Middle frontal gyrus (tissue), 1 donor: ENCODE measurements around the gene EXTL2.
A peak's percentile ranks its signal among the peaks of the same experiment; 100 is the strongest.
"Not testable (repeated sequence)": the region's sequence is repeated elsewhere in the genome, so short reads cannot be mapped to it uniquely, and the experiment has no call there.

ENCODE experiments used
- DNase-seq: peaks from one replicate; pipeline ENCODE4 v3.0.0-alpha.2; 2015; ENCODE audit warnings: low spot score; ENCODE audit errors: extremely low spot score

EXTL2 gene

DNA sequence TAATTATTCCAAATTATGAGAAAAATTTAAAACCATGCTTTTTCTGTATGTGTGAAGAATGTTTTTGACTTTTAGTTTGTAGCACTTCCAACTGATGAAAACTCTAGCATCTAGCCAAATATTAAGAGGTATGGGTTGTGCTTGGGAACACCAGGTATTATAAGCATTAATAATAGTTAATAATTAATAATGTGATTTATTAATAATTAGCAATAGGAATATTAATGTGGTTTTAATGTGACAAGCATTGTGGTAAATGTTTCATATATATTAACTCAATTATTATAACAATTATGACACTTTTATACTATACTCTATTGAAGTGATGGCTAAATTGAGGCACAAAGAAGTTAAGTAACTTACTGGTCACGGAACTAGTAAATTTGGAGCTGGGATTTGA, 9.1 kb upstream of the EXTL2 start:
- no peak for DNase-seq

- DNase-seq: no peak
These were observed 7.7 kb upstream of the EXTL2 start for GRCh38 chr1:100902365-100902764.

DNA sequence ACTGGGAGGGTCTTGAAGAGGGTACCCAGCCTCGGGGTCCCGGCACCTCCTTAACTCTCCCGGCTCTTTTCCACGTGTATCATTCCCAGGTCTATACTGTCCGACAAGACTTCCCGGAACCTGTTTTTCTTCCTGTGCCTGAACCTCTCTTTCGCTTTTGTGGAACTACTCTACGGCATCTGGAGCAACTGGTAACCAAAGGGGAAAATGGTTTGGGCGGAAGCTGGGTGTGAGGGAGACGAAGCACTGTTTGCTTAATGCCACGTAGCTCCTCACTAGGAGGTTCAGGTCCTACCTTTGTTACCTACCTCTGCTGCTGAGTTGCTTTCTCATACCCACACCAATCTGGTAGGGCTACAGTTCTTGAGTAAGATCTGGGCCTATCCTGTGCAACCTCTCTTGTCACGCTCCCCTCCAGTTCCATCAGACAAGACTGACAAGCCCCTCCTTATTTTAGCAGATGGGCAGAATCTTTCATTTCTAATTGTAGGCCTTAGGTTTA, 1.9 kb upstream of the EXTL2 start:
- no peak for DNase-seq

DNA sequence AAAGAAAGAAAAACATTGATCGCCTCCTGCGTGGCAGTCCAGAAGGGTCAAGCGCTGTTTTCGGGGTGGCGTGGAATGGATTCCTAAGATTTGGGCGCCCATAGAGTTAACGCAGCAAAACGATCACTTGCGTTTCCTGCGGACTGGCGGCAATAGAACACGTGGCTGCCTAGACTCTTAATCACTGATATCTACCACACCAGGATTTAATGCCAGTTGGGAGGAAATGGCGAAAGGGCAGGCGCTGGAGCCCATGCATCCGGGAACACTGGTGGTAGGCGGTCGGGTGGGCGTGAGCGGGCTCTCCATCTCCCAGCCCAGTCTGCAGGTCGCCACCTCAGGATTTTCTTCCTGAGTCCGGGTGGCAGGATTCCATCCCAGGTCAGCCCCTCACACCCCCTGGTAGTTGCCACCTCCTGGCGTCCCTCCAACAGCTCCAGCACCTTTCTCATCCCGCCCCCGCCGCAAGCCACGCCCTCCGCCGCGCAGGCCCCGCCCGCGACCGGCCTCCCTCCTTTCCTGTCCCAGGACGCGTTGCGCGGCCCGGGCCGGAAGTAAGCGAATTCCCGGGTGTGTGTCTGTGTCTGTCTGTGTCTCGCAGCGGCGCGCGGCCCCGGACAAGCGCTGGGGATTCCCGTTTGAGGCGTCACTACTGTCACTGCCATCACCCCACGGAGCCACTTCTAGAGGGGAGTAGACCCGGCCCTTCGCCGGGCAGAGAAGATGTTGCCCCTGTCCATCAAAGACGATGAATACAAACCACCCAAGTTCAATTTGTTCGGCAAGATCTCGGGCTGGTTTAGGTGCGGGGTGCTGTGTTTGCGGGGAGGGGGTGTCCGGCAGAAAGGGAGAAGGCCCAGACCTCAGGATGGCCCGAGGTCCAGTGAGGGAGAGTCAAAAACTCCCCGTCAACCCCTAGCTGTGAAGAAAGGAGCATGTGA, 1.2 kb upstream of the EXTL2 start, which contains the start of gene SLC30A7:
Gene SLC30A7 (plus strand): TSS at position 551 of the 941 bp plus-strand sequence. CDS start 173 bp downstream, at position 724.
- DNase-seq: peak; percentile 81

GRCh38 chr1:100893718-100894117, 924 bp downstream of the EXTL2 start:
- no peak for DNase-seq

DNA sequence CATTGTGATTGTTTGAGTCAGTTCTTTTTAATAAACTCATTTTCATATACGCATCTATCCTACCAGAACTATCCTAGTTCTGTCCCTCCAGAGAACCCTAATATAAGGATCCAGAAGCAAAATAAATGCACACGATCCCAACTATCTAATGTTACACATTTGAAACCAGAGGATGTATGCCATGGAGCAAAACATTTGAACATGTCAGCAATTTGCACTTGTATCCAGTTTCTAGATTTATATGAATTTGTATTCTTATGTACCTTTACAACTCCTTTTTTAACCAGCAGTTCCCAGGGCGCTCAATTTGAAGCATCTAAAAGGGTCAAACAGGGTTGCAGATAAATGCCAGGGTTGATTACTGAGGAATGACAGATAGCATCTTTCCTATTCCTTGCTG, 2.1 kb downstream of the EXTL2 start:
- DNase-seq: no peak

DNA sequence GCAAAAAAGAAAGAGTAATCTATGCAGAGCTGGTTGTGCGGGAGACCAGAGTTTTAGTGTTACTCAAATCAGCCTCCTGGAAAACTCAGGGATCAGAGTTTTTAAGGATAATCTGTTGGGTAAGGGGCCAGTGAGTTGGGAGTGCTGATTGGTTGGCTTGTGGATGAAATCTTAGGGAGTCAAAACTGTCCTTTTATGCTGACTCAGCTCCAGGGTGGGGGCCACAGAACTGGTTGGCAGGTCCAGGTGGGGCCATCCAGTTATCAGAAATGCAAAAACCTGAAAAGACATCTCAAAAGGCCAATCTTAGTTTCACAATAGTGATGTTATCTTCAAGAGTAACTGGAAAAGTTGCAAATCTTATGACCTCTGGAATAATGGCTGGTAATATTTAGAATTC, 3.3 kb downstream of the EXTL2 start:
- DNase-seq: no peak

DNA sequence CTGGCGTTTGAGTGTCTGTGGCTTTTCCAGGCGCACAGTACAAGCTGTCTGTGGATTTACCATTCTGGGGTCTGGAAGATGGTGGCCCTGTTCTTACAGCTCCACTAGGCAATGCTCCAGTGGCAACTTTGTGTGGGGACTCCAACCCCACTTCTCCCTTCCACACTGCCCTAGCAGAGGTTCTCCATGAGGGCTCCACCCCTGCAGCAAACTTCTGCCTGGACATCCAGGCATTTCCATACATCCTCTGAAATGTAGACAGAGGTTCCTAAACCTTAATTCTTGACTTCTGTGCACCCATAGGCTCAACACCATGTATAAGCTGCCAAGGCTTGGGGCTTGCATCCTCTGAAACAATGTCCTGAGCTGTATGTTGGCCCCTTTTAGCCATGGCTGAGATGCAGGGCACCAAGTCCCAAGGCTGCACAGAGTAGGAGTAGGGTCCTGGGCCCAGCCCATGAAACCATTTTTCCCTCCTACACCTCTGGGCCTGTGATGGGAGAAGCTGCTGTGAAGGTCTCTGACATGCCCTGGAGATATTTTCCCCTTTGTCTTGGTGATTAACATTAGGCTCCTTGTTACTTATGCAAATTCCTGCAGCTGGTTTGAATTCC, 4.7 kb downstream of the EXTL2 start:
- DNase-seq: not testable (repeated sequence)

GRCh38 chr1:100889007-100889406, 5.6 kb downstream of the EXTL2 start:
- DNase-seq: not testable (repeated sequence)

GRCh38 chr1:100883963-100884362, 10.7 kb downstream of the EXTL2 start:
- DNase-seq: no peak

GRCh38 chr1:100882698-100883097, 11.9 kb downstream of the EXTL2 start:
- DNase-seq: no peak

DNA sequence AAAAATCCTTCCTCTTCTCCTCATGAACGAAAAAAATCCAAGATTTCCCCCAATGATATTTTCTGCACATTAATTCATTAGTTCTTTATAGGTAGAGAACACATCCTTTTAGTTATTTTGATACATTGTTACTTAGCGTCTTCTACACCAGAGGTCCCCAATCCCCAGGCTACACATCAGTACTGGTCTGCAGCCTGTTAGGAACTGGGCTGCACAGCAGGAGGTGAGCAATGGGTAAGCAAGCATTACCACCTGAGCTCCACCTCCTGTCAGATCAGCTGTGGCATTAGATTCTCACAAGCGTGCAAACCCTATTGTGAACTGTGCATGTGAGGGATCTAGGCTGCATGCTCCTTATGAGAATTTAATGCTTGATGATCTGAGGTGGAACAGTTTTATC, 13.0 kb downstream of the EXTL2 start:
- DNase-seq: no peak

GRCh38 chr1:100879422-100879821, 15.2 kb downstream of the EXTL2 start:
- no peak for DNase-seq

DNA sequence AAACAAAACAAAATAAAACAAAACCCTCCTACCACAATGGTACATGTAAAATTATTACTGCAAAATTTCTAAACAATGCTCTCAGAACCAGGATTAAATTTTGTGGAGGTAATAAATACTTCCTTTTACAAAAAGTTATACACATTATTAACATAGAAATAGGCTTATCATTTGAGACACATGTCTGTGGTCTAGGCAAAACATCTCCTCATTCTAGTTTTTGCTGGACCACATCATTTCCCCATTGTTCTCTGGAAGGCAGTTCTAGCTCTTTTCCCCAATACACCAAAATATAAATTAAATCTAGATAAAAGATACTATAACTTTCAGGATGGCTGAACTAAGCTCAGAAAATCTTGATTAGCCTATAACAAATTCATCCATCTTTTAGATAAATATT, 18.4 kb downstream of the EXTL2 start:
- no peak for DNase-seq

DNA sequence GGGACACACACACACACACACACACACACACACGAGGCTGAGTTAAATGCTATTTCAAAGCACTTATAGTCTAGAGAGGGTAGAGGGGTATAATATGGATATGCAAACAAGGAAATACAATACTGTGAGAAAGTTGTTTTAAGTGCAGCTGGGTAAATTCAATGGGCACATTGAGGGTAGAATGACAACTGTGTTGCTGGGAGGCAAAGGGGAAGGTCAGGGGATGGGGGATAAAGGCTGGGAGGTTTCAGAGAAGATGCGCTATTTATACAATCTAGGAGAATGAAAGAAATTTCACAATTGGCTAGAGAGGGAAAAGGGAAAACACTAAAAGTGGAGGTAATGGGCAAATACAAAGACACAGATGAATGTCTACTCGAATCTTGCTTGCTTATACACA, 19.4 kb downstream of the EXTL2 start:
- no peak for DNase-seq

DNA sequence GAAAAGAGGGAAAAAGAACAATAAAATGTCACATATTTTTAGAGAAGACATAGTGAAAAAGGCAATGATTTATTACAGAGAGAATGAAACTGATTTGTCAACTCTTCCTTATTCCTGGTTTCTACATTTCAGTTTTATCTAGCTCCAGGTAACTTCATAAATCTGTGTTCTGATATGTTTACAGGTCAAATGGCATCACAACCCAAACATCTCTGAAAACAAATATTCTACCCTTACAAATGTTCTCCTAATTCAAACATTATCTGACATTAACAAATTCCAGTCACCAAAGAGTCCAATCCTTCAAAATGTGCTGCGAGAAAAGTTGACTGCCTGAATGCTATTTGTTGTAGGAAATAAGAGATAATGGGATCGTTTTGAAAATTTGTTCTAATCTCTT, 20.2 kb downstream of the EXTL2 start:
- no peak for DNase-seq

GRCh38 chr1:100869996-100870395, 24.6 kb downstream of the EXTL2 start:
- no peak for DNase-seq

DNA sequence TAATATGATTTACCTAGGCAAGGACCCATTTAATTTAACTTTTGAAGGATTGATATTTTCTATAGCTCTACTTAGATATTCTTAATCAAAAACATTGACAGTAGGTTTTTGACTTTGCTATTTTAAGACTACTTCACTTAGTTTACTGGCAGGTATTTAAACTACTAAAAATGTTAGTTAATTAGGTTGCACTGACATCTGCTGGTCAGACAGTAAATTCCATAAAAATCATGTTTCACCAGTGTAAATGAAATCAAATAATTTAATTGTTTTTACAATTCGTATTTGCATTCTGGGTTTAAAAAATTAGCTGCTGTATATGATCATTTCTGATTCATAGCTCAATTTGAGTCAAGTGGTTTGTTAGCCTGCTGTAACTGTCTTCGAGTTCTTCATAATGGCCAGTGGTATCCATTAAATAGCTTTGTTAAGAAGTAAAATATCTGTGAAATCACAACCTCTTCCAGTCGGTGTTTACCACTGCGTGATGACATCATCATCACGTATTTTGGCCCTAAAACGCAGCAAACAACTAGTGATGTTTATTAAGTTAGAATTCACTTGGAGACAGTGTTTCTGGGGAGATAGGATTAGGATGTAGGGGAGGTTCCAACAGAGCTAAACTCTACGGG, 26.2 kb downstream of the EXTL2 start:
- DNase-seq: no peak

DNA sequence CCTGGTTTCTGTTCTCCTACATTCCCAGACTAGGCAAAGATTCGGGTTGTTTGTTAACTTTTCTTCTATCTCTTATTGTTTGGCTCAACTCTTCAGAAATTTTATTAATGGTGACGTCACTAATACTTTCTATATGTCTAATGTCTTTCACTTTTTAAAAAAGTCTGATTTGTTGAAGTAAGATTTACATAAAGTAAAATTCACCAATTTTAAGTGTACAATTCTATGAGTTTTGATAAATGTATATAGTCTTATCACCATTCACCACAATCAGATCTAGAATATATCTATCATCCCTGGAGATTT, 27.8 kb downstream of the EXTL2 start:
- DNase-seq: no peak

DNA sequence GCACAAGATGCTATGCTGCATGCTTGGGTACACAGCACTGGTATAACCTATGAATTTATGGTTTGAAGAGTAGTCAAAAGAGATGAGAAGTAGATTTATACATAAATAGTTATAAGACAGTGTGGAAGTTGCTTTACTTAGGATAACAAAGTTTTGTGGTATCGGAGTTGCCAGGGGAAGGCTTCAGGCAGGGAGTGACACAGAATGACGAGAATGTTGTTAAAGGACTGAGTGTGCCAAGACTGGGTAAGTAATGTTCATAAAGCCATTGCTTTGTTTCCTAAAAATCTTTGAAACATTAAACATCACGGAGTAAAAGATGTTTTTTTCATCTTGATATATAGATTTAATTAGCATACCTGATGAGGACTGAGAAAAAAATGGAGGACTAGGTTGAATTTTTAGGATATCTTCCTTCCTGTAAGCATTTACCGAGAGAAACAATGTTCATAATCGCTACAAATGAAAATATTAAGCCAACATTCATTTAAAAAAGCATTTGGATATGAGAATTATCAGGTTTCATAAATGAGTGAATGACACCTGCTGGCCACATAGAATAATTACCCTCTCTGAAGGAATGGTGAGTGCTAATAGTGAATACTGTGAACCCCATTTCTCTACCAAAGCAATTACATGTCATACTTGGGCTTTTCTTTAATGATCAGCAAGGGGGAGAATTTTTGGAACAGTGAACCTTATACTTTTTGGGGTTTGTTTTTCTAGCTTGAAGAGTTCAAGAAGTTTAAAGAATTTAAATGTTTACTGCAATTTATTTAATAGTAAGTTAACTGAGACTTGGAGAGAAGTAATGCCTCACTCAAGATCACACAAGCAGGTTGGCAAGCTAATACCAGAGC, 28.4 kb downstream of the EXTL2 start:
- DNase-seq: no peak

GRCh38 chr1:100862591-100862990, 32.1 kb downstream of the EXTL2 start:
- DNase-seq: no peak
